ENCODE results near the gene SLC5A5. TPM values are rescaled to one million over a fixed set of nuclear protein-coding genes. Genes with fewer than 3 reads are reported as not detected.

SLC5A5 gene
- total RNA-seq, 2 donors from 2014 or later, result not detected

GRCh38 chr19:17872251-17873001 is 681 bp downstream of the SLC5A5 start:
- Histone ChIP-seq H3K4me3 (peak overlapping the region; percentile 17), H3K4me1 (peaks cover 5% of the 10 kb centered on the region), H3K36me3 (no peaks in the 10 kb centered on the region), H3K27me3 (peaks cover 35% of the 10 kb centered on the region), H3K27ac (no peak overlapping the region), H3K9me3 (no peaks in the 10 kb centered on the region), H3K9ac (ENCODE audit: low read depth in 2 of 2, low read length in 2 of 2) (no peak overlapping the region)
- no peak for DNase-seq
- intact Hi-C loops (cut with DNase I), result no loop called here
- TF ChIP-seq CTCF (IDR thresholded peaks at IDR 0.05), result no peak

GRCh38 chr19:17873786-17874757 is 2.3 kb downstream of the SLC5A5 start:
- H3K4me3 ChIP-seq, result peak overlapping the region; percentile 17
- H3K9me3 ChIP-seq, result no peaks in the 10 kb centered on the region
- no peak overlapping the region for H3K9ac ChIP-seq (ENCODE audit: low read depth in 2 of 2, low read length in 2 of 2)
- peaks cover 5% of the 10 kb centered on the region for H3K4me1 ChIP-seq
- no peak overlapping the region for H3K27ac ChIP-seq
- intact Hi-C loops (cut with DNase I), result no loop called here
- peaks cover 35% of the 10 kb centered on the region for H3K27me3 ChIP-seq
- DNase-seq, result peak; percentile 60
- no peak for TF ChIP-seq CTCF (IDR thresholded peaks at IDR 0.05)
- H3K36me3 ChIP-seq, result no peaks in the 10 kb centered on the region

GRCh38 chr19:17874758-17875135 is 3.0 kb downstream of the SLC5A5 start:
- Histone ChIP-seq H3K27me3 (peaks cover 35% of the 10 kb centered on the region), H3K27ac (no peak overlapping the region), H3K9ac (ENCODE audit: low read depth in 2 of 2, low read length in 2 of 2) (no peak overlapping the region), H3K4me3 (no peak overlapping the region), H3K4me1 (peaks cover 5% of the 10 kb centered on the region), H3K9me3 (no peaks in the 10 kb centered on the region), H3K36me3 (no peaks in the 10 kb centered on the region)
- TF ChIP-seq CTCF (IDR thresholded peaks at IDR 0.05), result no peak
- DNase-seq, result no peak
- intact Hi-C loops (cut with DNase I), result no loop called here

GRCh38 chr19:17877696-17878095 is 6.0 kb downstream of the SLC5A5 start:
- no peak overlapping the region for H3K27ac ChIP-seq
- peaks cover 13% of the 10 kb centered on the region for H3K27me3 ChIP-seq
- H3K36me3 ChIP-seq, result no peaks in the 10 kb centered on the region
- peaks cover 3% of the 10 kb centered on the region for H3K4me1 ChIP-seq
- DNase-seq, result no peak
- intact Hi-C loops (cut with DNase I), result no loop called here
- TF ChIP-seq CTCF (IDR thresholded peaks at IDR 0.05), result no peak
- no peaks in the 10 kb centered on the region for H3K9me3 ChIP-seq
- H3K4me3 ChIP-seq, result no peak overlapping the region
- H3K9ac ChIP-seq (ENCODE audit: low read depth in 2 of 2, low read length in 2 of 2), result no peak overlapping the region

GRCh38 chr19:17879466-17879865 is 7.7 kb downstream of the SLC5A5 start:
- Histone ChIP-seq H3K27ac (no peak overlapping the region), H3K9me3 (no peaks in the 10 kb centered on the region), H3K27me3 (no peaks in the 10 kb centered on the region), H3K4me3 (no peak overlapping the region), H3K4me1 (no peaks in the 10 kb centered on the region), H3K36me3 (no peaks in the 10 kb centered on the region), H3K9ac (ENCODE audit: low read depth in 2 of 2, low read length in 2 of 2) (no peak overlapping the region)
- intact Hi-C loops (cut with DNase I), result no loop called here
- no peak for DNase-seq
- TF ChIP-seq CTCF (IDR thresholded peaks at IDR 0.05), result no peak

Measured in colonic mucosa (tissue), 4 donors.